CD4-positive, alpha-beta T cell (primary cell): ENCODE measurements around the gene STC2. TPM values are rescaled to one million over a fixed set of nuclear protein-coding genes. Genes with fewer than 3 reads are reported as not detected.

Source experiments
- ATAC-seq: fragments of 200-7000 bp; cut with Tn5 transposase; one replicate; pipeline ENCODE4 v1.10.0; 2022; ENCODE audit warnings: mild to moderate bottlenecking; ENCODE audit not compliant: poor library complexity
- CTCF ChIA-PET: fragments of 350-600 bp; sonication (Branson Sonifier 250); formaldehyde crosslinking; loops from one replicate; lab custom pipeline; 2021; ENCODE audit warnings: antibody characterized with exemption, inconsistent platforms; lab: Charles Lee
- POLR2A ChIA-PET: fragments of 350-600 bp; sonication (Branson Sonifier 250); formaldehyde crosslinking; loops from one replicate; lab custom pipeline; 2021; ENCODE audit warnings: antibody characterized with exemption, inconsistent platforms; lab: Charles Lee
- DNase-seq, 14 experiments: peaks; one replicate each; pipeline ENCODE4 v3.0.0-alpha.2; 2013 to 2020; ENCODE audit warnings: mixed read lengths in 2 of 14
- H3K27ac ChIP-seq, 2 donors: one replicate each; pipeline versions ENCODE4 v1.5.1 to v1.7.0; 2013; ENCODE audit warnings: low read length in 2 of 2, low read depth in 1 of 2, mild to moderate bottlenecking in 1 of 2
- H3K27me3 ChIP-seq, 2 experiments: 1 replicate in 1 of 2; 2 replicates in 1 of 2; pipeline versions ENCODE4 v1.6.1 to v1.7.0; 2013; ENCODE audit warnings: low read length in 2 of 2, control low read depth in 1 of 2, mild to moderate bottlenecking in 1 of 2, moderate library complexity in 1 of 2; ENCODE audit not compliant: insufficient read depth in 2 of 2, control insufficient read depth in 1 of 2
- H3K36me3 ChIP-seq: one replicate; pipeline ENCODE4 v1.6.1; 2013; ENCODE audit warnings: low read length, control low read depth; ENCODE audit not compliant: insufficient read depth
- H3K4me1 ChIP-seq: one replicate; pipeline ENCODE4 v1.6.1; 2013; ENCODE audit warnings: low read length, control low read depth; ENCODE audit not compliant: insufficient read depth
- H3K4me3 ChIP-seq: one replicate; pipeline ENCODE4 v1.5.1; 2013; ENCODE audit warnings: mild to moderate bottlenecking, low read length, moderate library complexity
- H3K9me3 ChIP-seq, 2 experiments: 1 replicate in 1 of 2; 2 replicates in 1 of 2; pipeline versions ENCODE4 v1.6.1 to v1.7.0; 2013; ENCODE audit warnings: low read length in 2 of 2, mild to moderate bottlenecking in 2 of 2, control low read depth in 1 of 2, moderate library complexity in 1 of 2; ENCODE audit not compliant: control insufficient read depth in 1 of 2, insufficient read depth in 1 of 2
- H3K27ac Mint-ChIP-seq: one replicate; pipeline ENCODE4 v1.8.0; 2020; ENCODE audit warnings: mixed read lengths
- H3K27me3 Mint-ChIP-seq: one replicate; pipeline ENCODE4 v1.8.0; 2021; ENCODE audit warnings: mixed read lengths
- H3K36me3 Mint-ChIP-seq: one replicate; pipeline ENCODE4 v1.8.0; 2021; ENCODE audit warnings: low read depth, mixed read lengths
- H3K4me1 Mint-ChIP-seq: one replicate; pipeline ENCODE4 v1.8.0; 2021; ENCODE audit warnings: low read depth, mixed read lengths
- H3K4me3 Mint-ChIP-seq: one replicate; pipeline ENCODE4 v1.8.0; 2020; ENCODE audit warnings: mild to moderate bottlenecking, mixed read lengths
- H3K9me3 Mint-ChIP-seq: one replicate; pipeline ENCODE4 v1.8.0; 2020; ENCODE audit warnings: mixed read lengths
- CTCF ChIP-seq: fragments of 200-600 bp; IDR thresholded peaks from one replicate; pipeline ENCODE4 v1.8.0; 2022; ENCODE audit warnings: antibody characterized with exemption, mild to moderate bottlenecking
- intact Hi-C, 2 experiments: fragments of 100-400 bp; cut with DNase I in 1 of 2; cut with micrococcal nuclease in 1 of 2; formaldehyde crosslinking; loops; one replicate each; pipeline versions ENCODE4 v1.15.1 to v1.9.0; 2023 to 2025; cut with DNase I, micrococcal nuclease
- microRNA-seq: library from miRNA; unstranded; fragments of <30 nt; microRNA quantifications from one replicate; pipeline ENCODE4 v1.2.0, GENCODE V29; 2021; ENCODE audit warnings: borderline microRNAs expressed, borderline replicate concordance
- total RNA-seq, 174 experiments: library from RNA in 2 of 174; stranded (reverse) in 2 of 174; gene quantifications; one replicate each; pipeline ENCODE4 v1.2.3 and lab custom pipeline; 2021 to 2026

The STC2 gene
- total RNA-seq, 2 experiments from 2014 or later, result not detected

- ChIA-PET POLR2A (no interaction called here), CTCF (no interaction called here)
- H3K4me1 ChIP-seq, result no peaks in the 10 kb centered on the region
- H3K27me3 ChIP-seq, result peaks cover 12 to 13% of the 10 kb centered on the region in 2 experiments
- H3K9me3 ChIP-seq, result no peaks in the 10 kb centered on the region
- no peaks in the 10 kb centered on the region for H3K4me1 Mint-ChIP-seq
- no peak for TF ChIP-seq CTCF
- no peak overlapping the region for H3K4me3 ChIP-seq
- ATAC-seq, result no peak
- no peaks in the 10 kb centered on the region for H3K9me3 Mint-ChIP-seq
- H3K36me3 Mint-ChIP-seq, result no peaks in the 10 kb centered on the region
- no peak overlapping the region for H3K27ac ChIP-seq
- no peaks in the 10 kb centered on the region for H3K36me3 ChIP-seq
- peaks cover 63% of the 10 kb centered on the region for H3K27me3 Mint-ChIP-seq
- DNase-seq, result no peak
- no peak overlapping the region for H3K27ac Mint-ChIP-seq
- no peak overlapping the region for H3K4me3 Mint-ChIP-seq
- intact Hi-C loops, result no loop called here
These were observed 56.8 kb downstream of the STC2 start for GRCh38 chr5:173271419-173271818.

- ATAC-seq (no peak), DNase-seq (no peak)
- peaks cover 18 to 31% of the 10 kb centered on the region in 2 experiments for H3K27me3 ChIP-seq
- no peaks in the 10 kb centered on the region for H3K36me3 ChIP-seq
- H3K4me3 ChIP-seq, result no peak overlapping the region
- Mint-ChIP-seq H3K36me3 (no peaks in the 10 kb centered on the region), H3K27me3 (peaks cover 64% of the 10 kb centered on the region), H3K4me1 (no peaks in the 10 kb centered on the region), H3K27ac (no peak overlapping the region), H3K4me3 (no peak overlapping the region), H3K9me3 (no peaks in the 10 kb centered on the region)
- no peak for TF ChIP-seq CTCF
- intact Hi-C loops, result no loop called here
- ChIA-PET CTCF (no interaction called here), POLR2A (no interaction called here)
- H3K4me1 ChIP-seq, result no peaks in the 10 kb centered on the region
- no peaks in the 10 kb centered on the region for H3K9me3 ChIP-seq
- H3K27ac ChIP-seq, result no peak overlapping the region
These were observed 59.3 kb downstream of the STC2 start for GRCh38 chr5:173268750-173269432.

GRCh38 chr5:173265433-173265832, 62.8 kb downstream of the STC2 start:
- CTCF ChIA-PET, result no interaction called here
- H3K36me3 ChIP-seq, result no peaks in the 10 kb centered on the region
- intact Hi-C loops, result no loop called here
- Mint-ChIP-seq H3K27me3 (peaks cover 52% of the 10 kb centered on the region), H3K36me3 (no peaks in the 10 kb centered on the region), H3K27ac (no peak overlapping the region), H3K4me1 (no peaks in the 10 kb centered on the region), H3K9me3 (no peaks in the 10 kb centered on the region), H3K4me3 (no peak overlapping the region)
- H3K4me3 ChIP-seq, result no peak overlapping the region
- ATAC-seq (no peak), DNase-seq (no peak)
- no peak overlapping the region for H3K27ac ChIP-seq
- peaks cover 13 to 26% of the 10 kb centered on the region in 2 experiments for H3K27me3 ChIP-seq
- no peaks in the 10 kb centered on the region for H3K9me3 ChIP-seq
- POLR2A ChIA-PET, result interaction anchor here (0.6 kb wide), 1 partner anchor 280 kb away, joined by 3 read pairs; no protein-coding TSS in a partner anchor
- no peak for TF ChIP-seq CTCF
- no peaks in the 10 kb centered on the region for H3K4me1 ChIP-seq

Small RNA genes within 50 kb of the gene (microRNA-seq; reads per million reads assigned to microRNA genes)
- not detected for gene MIR8056

Other genes with a start within 250 kb of the STC2 start
- gene BNIP1, start 183.9 kb downstream of the STC2 start, total RNA-seq, result 10 to 100 TPM; 22.5 to 24.4 TPM
- not detected for gene NKX2-5, start 93.2 kb downstream of the STC2 start, total RNA-seq